Astrocyte (in vitro differentiated cells and primary cell): ENCODE results near the gene G2E3. TPM values are rescaled to one million over a fixed set of nuclear protein-coding genes. Genes with fewer than 3 reads are reported as not detected.

Source experiments
- DNase-seq: peaks from one replicate; pipeline ENCODE4 v3.0.0-alpha.2; 2010; ENCODE audit warnings: low read depth
- FAIRE-seq: peaks from 2 replicates; lab custom pipeline; 2011; peaks lifted over from hg19 to GRCh38; lab: Jason Lieb, UNC
- H2AFZ ChIP-seq: 2 replicates; pipeline ENCODE4 v1.6.0; 2012; ENCODE audit warnings: low read depth, low read length, inconsistent platforms
- H3K27ac ChIP-seq: 2 replicates; pipeline ENCODE4 v1.5.1; 2011; ENCODE audit warnings: low read depth, low read length, inconsistent platforms
- H3K27me3 ChIP-seq: 2 replicates; pipeline ENCODE4 v1.6.0; 2011; ENCODE audit warnings: low read length, inconsistent platforms; ENCODE audit not compliant: insufficient read depth
- H3K36me3 ChIP-seq: 2 replicates; pipeline ENCODE4 v1.5.1; 2011; ENCODE audit warnings: low read length, inconsistent platforms; ENCODE audit not compliant: insufficient read depth
- H3K4me1 ChIP-seq: 2 replicates; pipeline ENCODE4 v1.5.1; 2011; ENCODE audit warnings: low read length, inconsistent platforms; ENCODE audit not compliant: insufficient read depth
- H3K4me2 ChIP-seq: 2 replicates; pipeline ENCODE4 v1.6.0; 2012; ENCODE audit warnings: low read length, inconsistent platforms
- H3K4me3 ChIP-seq: 2 replicates; pipeline ENCODE4 v1.5.1; 2011; ENCODE audit warnings: low read depth, mild to moderate bottlenecking, low read length, inconsistent platforms; ENCODE audit not compliant: insufficient read depth
- H3K79me2 ChIP-seq: 2 replicates; pipeline ENCODE4 v1.6.0; 2012; ENCODE audit warnings: mild to moderate bottlenecking, low read length, inconsistent platforms; ENCODE audit not compliant: insufficient read depth
- H3K9ac ChIP-seq: 2 replicates; pipeline ENCODE4 v1.6.0; 2012; ENCODE audit warnings: mild to moderate bottlenecking, low read length, inconsistent platforms
- H3K9me3 ChIP-seq: 2 replicates; pipeline ENCODE4 v1.5.1; 2012; ENCODE audit warnings: low read depth, mild to moderate bottlenecking, low read length, inconsistent platforms; ENCODE audit not compliant: insufficient read depth
- H4K20me1 ChIP-seq: 2 replicates; pipeline ENCODE4 v1.6.0; 2012; ENCODE audit warnings: low read length, inconsistent platforms; ENCODE audit not compliant: insufficient read depth
- H3K27ac Mint-ChIP-seq: one replicate; pipeline ENCODE4 v1.8.0; 2021; ENCODE audit warnings: mild to moderate bottlenecking, mixed read lengths; ENCODE audit not compliant: unreplicated experiment
- H3K27me3 Mint-ChIP-seq: one replicate; pipeline ENCODE4 v1.8.0; 2021; ENCODE audit warnings: low read depth, mixed read lengths; ENCODE audit not compliant: unreplicated experiment
- H3K36me3 Mint-ChIP-seq: one replicate; pipeline ENCODE4 v1.8.0; 2021; ENCODE audit warnings: low read depth, mixed read lengths; ENCODE audit not compliant: unreplicated experiment
- H3K4me1 Mint-ChIP-seq: one replicate; pipeline ENCODE4 v1.8.0; 2021; ENCODE audit warnings: low read depth, mixed read lengths; ENCODE audit not compliant: unreplicated experiment
- H3K4me3 Mint-ChIP-seq: one replicate; pipeline ENCODE4 v1.8.0; 2021; ENCODE audit warnings: mild to moderate bottlenecking, moderate library complexity, mixed read lengths; ENCODE audit not compliant: unreplicated experiment
- H3K9me3 Mint-ChIP-seq: one replicate; pipeline ENCODE4 v1.8.0; 2021; ENCODE audit warnings: mild to moderate bottlenecking, mixed read lengths; ENCODE audit not compliant: unreplicated experiment
- CTCF ChIP-seq: IDR thresholded peaks from 2 replicates; pipeline ENCODE4 v1.5.1; 2011; ENCODE audit warnings: low read depth, mild to moderate bottlenecking, inconsistent platforms, low read length, moderate library complexity; ENCODE audit not compliant: insufficient read depth
- EZH2 ChIP-seq: IDR thresholded peaks from 2 replicates; pipeline ENCODE4 v1.6.1; 2012; ENCODE audit warnings: mild to moderate bottlenecking, low read length, inconsistent platforms; ENCODE audit not compliant: insufficient read depth
- total RNA-seq: library from RNA; stranded (reverse); gene quantifications from 2 replicates; pipeline ENCODE4 v1.2.1, GENCODE V29; 2021

G2E3 gene
- total RNA-seq, 1 donor from 2014 or later: 22.4 TPM

GRCh38 chr14:30607156-30607780 is 48.3 kb downstream of the G2E3 start:
- Histone ChIP-seq H3K27ac (no peak overlapping the region), H3K27me3 (no peaks in the 10 kb centered on the region), H4K20me1 (no peaks in the 10 kb centered on the region), H3K4me1 (peaks cover 16% of the 10 kb centered on the region), H3K9me3 (no peaks in the 10 kb centered on the region), H3K9ac (no peak overlapping the region), H3K4me3 (no peak overlapping the region), H3K36me3 (peaks cover 17% of the 10 kb centered on the region), H2AFZ (no peak overlapping the region), H3K79me2 (no peaks in the 10 kb centered on the region), H3K4me2 (no peak overlapping the region)
- Mint-ChIP-seq H3K27me3 (no peaks in the 10 kb centered on the region), H3K4me3 (no peak overlapping the region), H3K36me3 (peaks cover 2% of the 10 kb centered on the region), H3K9me3 (no peaks in the 10 kb centered on the region), H3K4me1 (peaks cover 11% of the 10 kb centered on the region), H3K27ac (no peak overlapping the region)
- FAIRE-seq (no peak), DNase-seq (peak; percentile 63)
- no peak for TF ChIP-seq EZH2
- TF ChIP-seq CTCF: no peak

DNA sequence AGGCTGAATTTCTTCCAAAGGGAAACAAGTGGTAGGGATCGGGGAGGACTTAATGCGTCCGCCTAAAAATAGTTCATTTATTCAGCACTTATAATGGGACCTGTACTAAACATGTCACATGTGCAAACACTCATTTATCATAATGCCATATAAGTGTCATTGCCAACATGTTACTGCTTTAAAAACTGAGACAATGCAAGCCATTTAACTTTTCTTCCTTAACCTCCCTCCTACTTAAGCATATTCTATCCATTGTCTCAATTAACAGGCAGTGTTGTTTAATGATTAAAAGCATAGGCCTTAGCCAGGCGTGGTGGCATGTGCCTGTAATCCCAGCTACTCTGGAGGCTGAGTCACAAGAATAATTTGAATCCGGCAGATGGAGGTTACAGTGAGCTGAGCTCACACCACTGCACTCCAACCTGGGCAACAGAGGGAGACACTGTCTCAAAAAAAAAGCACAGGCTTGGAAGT is 49.6 kb downstream of the G2E3 start:
- H3K4me1 Mint-ChIP-seq: peaks cover 11% of the 10 kb centered on the region
- H3K36me3 Mint-ChIP-seq: no peaks in the 10 kb centered on the region
- Histone ChIP-seq H3K79me2 (no peaks in the 10 kb centered on the region), H3K9ac (peak overlapping the region; percentile 1), H3K27me3 (no peaks in the 10 kb centered on the region), H3K4me2 (no peak overlapping the region), H3K9me3 (no peaks in the 10 kb centered on the region), H3K4me3 (no peak overlapping the region), H2AFZ (no peak overlapping the region), H4K20me1 (no peaks in the 10 kb centered on the region), H3K36me3 (peaks cover 15% of the 10 kb centered on the region), H3K4me1 (peaks cover 16% of the 10 kb centered on the region), H3K27ac (peak overlapping the region; percentile 8)
- H3K9me3 Mint-ChIP-seq: no peaks in the 10 kb centered on the region
- no peak overlapping the region for H3K27ac Mint-ChIP-seq
- peak; percentile 48 for DNase-seq
- no peak overlapping the region for H3K4me3 Mint-ChIP-seq
- no peaks in the 10 kb centered on the region for H3K27me3 Mint-ChIP-seq
- no peak for FAIRE-seq
- no peak for TF ChIP-seq CTCF
- no peak for TF ChIP-seq EZH2

DNA sequence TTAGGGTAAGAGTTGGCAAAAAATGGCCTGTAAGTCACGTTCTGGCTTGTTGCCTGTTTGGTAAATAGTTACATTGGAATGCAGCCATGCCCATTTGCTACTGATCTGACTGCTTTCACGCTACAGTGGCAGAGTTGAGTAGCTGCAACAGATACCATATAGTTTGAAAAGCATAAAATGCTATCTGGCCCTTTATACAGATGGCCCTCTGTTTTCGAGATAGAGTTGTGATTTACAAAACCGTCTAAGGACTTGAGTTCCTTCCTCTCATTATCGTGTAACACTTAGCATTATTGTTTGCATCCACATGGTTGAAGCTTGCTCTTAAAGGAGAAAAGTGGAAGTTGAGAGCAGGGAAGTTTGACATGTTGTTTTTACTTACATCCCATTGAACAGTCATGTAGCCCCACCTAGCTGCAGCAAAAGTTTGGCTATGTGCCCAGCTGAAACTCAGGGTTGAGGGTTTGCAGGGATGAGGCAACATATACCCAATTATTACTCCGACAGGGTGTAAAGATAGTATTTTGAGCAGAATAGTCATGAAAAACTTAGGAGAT is 51.9 kb downstream of the G2E3 start:
- Mint-ChIP-seq H3K27ac (no peak overlapping the region), H3K4me3 (no peak overlapping the region), H3K36me3 (peaks cover 2% of the 10 kb centered on the region), H3K9me3 (no peaks in the 10 kb centered on the region), H3K4me1 (peaks cover 11% of the 10 kb centered on the region), H3K27me3 (no peaks in the 10 kb centered on the region)
- Histone ChIP-seq H3K36me3 (peaks cover 15% of the 10 kb centered on the region), H3K79me2 (no peaks in the 10 kb centered on the region), H3K4me1 (peaks cover 16% of the 10 kb centered on the region), H3K27me3 (no peaks in the 10 kb centered on the region), H3K9ac (no peak overlapping the region), H4K20me1 (no peaks in the 10 kb centered on the region), H3K4me2 (peak overlapping the region; percentile 6), H2AFZ (no peak overlapping the region), H3K4me3 (no peak overlapping the region), H3K27ac (no peak overlapping the region), H3K9me3 (no peaks in the 10 kb centered on the region)
- FAIRE-seq (no peak), DNase-seq (peak; percentile 65)
- TF ChIP-seq CTCF (peak; percentile 11), EZH2 (no peak)
